ENCODE results near the gene SMYD5. TPM values are rescaled to one million over a fixed set of nuclear protein-coding genes. Genes with fewer than 3 reads are reported as not detected.

Gene SMYD5
- total RNA-seq, 1 experiment from 2014 or later: 57.3 TPM

GRCh38 chr2:73228631-73229030 is 14.6 kb downstream of the SMYD5 start:
- Histone ChIP-seq H3K36me3 (peaks cover 11% of the 10 kb centered on the region), H3K9me3 (no peaks in the 10 kb centered on the region), H3K27me3 (no peaks in the 10 kb centered on the region), H3K4me3 (no peak overlapping the region)
- DNase-seq: no peak

- peak; percentile 24 for DNase-seq
Observed at GRCh38 chr2:73232403-73233153, 18.5 kb downstream of the SMYD5 start.

DNA sequence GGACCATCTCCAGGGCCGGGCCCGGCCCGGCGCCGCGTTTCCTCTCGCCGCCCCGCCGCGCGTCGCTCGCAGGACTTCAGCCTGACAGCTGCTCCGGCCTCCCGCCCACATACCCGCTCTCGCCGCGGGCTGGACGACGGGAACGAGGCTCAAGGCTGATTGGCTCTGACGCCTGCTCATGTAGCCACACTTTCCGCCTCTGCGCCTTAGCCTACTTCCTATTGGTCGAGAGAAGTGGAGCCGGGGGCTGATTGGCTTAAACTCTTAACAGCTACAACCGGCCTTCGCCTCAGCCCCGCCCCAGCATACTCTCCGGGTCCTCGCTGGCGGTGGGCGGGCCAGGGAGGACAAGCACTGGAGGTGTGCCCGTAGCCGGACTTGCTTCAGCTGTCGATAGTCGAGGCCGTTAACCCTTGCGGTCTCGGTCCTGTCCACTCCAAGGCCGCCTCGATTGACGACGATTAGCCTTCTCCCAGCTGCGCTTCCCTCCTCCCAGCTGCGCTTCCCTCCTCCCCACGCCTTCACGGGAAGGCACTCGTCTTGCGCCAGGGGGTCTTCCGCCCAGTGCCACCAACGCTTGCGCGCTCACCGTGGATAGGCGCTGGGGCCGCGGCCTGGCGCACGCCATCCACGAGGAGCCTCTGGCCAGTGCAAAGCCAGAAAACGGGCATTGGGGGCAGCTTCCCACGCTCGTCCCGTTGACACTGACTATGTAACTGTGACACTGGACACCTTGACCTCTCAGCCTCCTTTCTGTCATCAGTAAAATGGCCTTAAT is 19.3 kb downstream of the SMYD5 start, which contains the start of gene PRADC1:
TSS of gene PRADC1 (minus strand) at position 86 of the 778 bp plus-strand sequence. CDS start at position 7, 79 bp downstream.
- DNase-seq: peak; percentile 99
- Histone ChIP-seq H3K4me3 (peak within 1 kb of the TSS; percentile 97), H3K27me3 (no peaks in the 10 kb centered on the region), H3K36me3 (peaks cover 22% of the 10 kb centered on the region), H3K9me3 (no peaks in the 10 kb centered on the region)

More at GRCh38 chr2:73232403-73233153, 18.5 kb downstream of the SMYD5 start:
- Histone ChIP-seq H3K9me3 (no peaks in the 10 kb centered on the region), H3K36me3 (peaks cover 17% of the 10 kb centered on the region), H3K27me3 (no peaks in the 10 kb centered on the region), H3K4me3 (peak overlapping the region; percentile 97)

DNA sequence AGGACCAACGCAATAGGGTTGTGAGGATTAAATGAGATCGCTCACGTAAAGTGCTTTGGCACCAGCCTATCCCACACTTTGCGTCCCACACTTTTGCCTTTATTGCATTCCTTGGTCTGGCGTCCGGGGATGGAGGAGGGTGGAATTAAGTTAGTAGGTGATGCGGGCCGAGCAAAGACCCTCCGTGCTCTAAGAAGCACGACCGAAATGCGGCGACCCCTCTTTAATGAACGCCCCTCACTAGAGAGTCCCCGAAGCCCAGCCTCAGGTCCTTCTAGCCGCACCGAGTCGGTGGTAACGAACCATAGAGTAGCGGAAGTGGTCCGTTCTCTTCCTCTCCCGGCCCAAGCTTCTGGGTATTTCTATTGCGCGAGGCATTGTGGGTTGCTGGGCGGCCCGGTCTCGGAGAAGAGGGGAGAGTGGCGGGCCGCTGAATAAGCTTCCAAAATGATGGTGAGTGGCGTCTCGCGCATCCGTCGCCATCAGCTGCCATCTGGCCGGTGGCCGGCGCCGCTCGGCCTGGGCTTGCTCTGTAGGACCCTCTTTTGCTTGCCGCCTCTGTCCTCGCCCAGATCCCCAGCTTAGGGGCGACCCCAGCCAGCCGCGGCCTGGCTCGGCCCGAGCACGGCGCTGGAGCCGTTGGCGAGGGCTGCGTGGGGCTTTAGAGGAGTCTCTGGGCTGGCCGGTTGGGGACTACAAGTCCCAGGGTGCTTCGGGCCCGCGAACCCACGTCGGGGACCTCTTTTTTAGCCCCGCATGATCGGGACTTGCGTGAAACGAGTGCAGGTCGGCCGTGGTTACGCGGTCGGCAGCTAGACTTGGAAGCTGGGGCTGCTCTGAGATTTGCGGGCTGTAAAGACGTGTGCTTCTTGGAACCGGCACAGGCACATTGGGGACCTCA is 20.1 kb downstream of the SMYD5 start, which contains the start of gene CCT7:
TSS of gene CCT7 (plus strand) at position 377 of the 901 bp plus-strand sequence. CDS start at position 448, 71 bp downstream.
- H3K36me3 ChIP-seq: peaks cover 30% of the 10 kb centered on the region
- DNase-seq: peak; percentile 87
- H3K9me3 ChIP-seq: no peaks in the 10 kb centered on the region
- H3K4me3 ChIP-seq: peak within 1 kb of the TSS; percentile 97
- no peaks in the 10 kb centered on the region for H3K27me3 ChIP-seq

DNA sequence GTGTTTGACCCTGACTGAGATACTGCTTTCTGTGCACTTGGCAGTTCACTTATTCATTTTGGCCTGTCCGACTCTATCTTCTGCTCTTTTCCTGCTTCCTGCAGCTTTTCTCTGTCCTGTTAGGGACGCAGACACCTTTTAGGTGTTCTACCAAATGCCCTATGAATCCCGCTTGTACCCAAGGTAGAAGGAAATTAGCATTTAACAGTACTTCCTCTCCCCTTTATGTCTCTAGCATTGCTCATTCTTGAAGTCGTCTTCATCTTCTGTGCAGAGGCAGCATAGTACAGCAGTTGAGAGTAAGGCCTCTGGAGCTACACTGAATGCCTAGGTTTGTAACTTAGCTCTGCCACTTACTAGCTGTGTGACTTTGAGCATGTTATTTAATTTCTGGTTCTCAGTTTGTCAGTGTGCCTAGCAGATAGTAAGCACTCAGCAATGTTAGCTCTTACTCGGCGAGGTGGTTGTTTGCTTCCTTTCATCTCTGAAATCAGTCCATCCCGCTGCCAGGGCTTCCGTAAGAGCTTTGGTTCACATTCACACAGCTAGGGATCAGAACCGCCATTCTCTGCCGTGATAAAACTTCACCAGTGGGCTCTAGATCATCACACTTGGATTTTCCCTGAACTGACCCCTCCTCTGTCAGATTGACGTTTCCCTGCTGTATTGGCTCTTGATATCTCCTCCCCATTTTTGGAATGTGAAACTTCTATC is 21.4 kb downstream of the SMYD5 start:
- H3K9me3 ChIP-seq: no peaks in the 10 kb centered on the region
- no peaks in the 10 kb centered on the region for H3K27me3 ChIP-seq
- peaks cover 43% of the 10 kb centered on the region for H3K36me3 ChIP-seq
- H3K4me3 ChIP-seq: peak overlapping the region; percentile 97
- DNase-seq: no peak

- no peaks in the 10 kb centered on the region for H3K27me3 ChIP-seq
- no peak overlapping the region for H3K4me3 ChIP-seq
- DNase-seq: no peak
- no peaks in the 10 kb centered on the region for H3K9me3 ChIP-seq
- peaks cover 60% of the 10 kb centered on the region for H3K36me3 ChIP-seq
Observed at GRCh38 chr2:73237168-73237567, 23.1 kb downstream of the SMYD5 start.

GRCh38 chr2:73238149-73238548 is 24.1 kb downstream of the SMYD5 start:
- H3K4me3 ChIP-seq: no peak overlapping the region
- H3K27me3 ChIP-seq: no peaks in the 10 kb centered on the region
- no peaks in the 10 kb centered on the region for H3K9me3 ChIP-seq
- no peak for DNase-seq
- H3K36me3 ChIP-seq: peaks cover 67% of the 10 kb centered on the region

DNA sequence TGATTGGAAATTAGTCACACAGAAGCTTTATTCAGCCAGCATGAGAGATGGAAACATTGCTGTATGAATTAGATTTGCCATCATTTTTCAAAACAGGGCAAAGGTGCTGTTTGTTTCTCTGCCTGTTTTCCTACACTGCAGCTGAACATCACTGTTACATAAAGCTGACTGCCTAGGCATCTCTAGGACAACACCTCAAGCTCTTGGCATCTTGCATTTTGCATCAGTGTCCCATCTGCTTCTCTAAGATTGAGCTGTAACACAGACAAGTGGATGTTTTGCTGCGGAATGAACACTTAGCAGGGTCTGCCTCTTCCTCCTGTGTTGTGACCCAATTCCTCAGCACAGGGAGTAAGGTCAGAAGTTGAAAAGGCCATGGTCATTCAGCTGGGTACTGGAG is 24.9 kb downstream of the SMYD5 start:
- Histone ChIP-seq H3K36me3 (peaks cover 76% of the 10 kb centered on the region), H3K4me3 (no peak overlapping the region), H3K9me3 (no peaks in the 10 kb centered on the region), H3K27me3 (no peaks in the 10 kb centered on the region)
- no peak for DNase-seq

DNA sequence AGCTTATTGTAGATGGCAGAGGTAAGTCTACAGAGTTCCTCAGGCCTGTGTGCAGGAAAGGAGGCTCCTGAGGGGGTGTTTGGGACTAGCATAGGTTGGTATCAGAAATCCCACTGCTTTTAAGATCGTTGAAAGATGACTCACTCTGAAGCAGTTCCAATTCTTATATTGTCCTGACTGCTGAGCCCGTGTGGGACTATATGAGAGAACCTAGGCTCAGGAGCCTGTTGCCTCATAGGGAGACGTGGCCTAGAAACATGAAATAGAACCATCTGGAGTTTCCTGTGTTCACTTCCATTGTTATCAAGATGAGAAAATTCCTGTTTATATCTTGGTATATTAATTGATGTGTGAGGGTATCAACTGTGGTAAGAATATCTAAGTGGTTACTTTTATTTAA is 25.7 kb downstream of the SMYD5 start:
- peaks cover 84% of the 10 kb centered on the region for H3K36me3 ChIP-seq
- H3K9me3 ChIP-seq: no peaks in the 10 kb centered on the region
- H3K4me3 ChIP-seq: no peak overlapping the region
- H3K27me3 ChIP-seq: no peaks in the 10 kb centered on the region
- DNase-seq: no peak

GRCh38 chr2:73243884-73244570 is 30.0 kb downstream of the SMYD5 start:
- Histone ChIP-seq H3K4me3 (no peak overlapping the region), H3K36me3 (peaks cover 96% of the 10 kb centered on the region), H3K9me3 (no peaks in the 10 kb centered on the region), H3K27me3 (no peaks in the 10 kb centered on the region)
- peak; percentile 67 for DNase-seq

- DNase-seq: no peak
- Histone ChIP-seq H3K9me3 (no peaks in the 10 kb centered on the region), H3K27me3 (no peaks in the 10 kb centered on the region), H3K36me3 (peaks cover 96% of the 10 kb centered on the region), H3K4me3 (no peak overlapping the region)
Observed at GRCh38 chr2:73244580-73244979, 30.5 kb downstream of the SMYD5 start.

- no peaks in the 10 kb centered on the region for H3K9me3 ChIP-seq
- H3K4me3 ChIP-seq: no peak overlapping the region
- peaks cover 92% of the 10 kb centered on the region for H3K36me3 ChIP-seq
- DNase-seq: no peak
- no peaks in the 10 kb centered on the region for H3K27me3 ChIP-seq
Observed at GRCh38 chr2:73246850-73247249, 32.8 kb downstream of the SMYD5 start.

DNA sequence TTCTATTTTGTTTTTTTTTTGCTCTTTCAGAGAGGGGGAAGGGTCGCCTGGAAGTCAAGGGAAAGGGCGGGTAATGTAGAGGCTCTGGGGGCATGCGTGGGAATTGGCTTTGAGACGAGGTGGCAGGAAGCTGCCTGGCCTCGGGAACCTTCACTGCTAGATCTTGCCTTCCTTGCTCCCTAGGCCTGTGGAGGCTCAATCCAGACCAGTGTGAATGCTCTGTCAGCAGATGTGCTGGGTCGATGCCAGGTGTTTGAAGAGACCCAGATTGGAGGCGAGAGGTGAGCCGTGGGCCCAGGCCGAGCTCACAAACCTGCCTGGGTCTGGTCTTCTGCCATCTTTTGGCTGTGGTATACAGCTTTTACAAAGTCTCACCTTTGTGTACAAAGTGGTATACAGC is 35.6 kb downstream of the SMYD5 start:
- Histone ChIP-seq H3K27me3 (no peaks in the 10 kb centered on the region), H3K36me3 (peaks cover 86% of the 10 kb centered on the region), H3K4me3 (no peak overlapping the region), H3K9me3 (no peaks in the 10 kb centered on the region)
- DNase-seq: no peak

- H3K27me3 ChIP-seq: no peaks in the 10 kb centered on the region
- H3K9me3 ChIP-seq: no peaks in the 10 kb centered on the region
- H3K36me3 ChIP-seq: peaks cover 71% of the 10 kb centered on the region
- no peak for DNase-seq
- no peak overlapping the region for H3K4me3 ChIP-seq
Observed at GRCh38 chr2:73250872-73251846, 37.1 kb downstream of the SMYD5 start.

Measured in MG63 (cell line).